A549 (cell line): ENCODE results near the gene ATP6AP1.

ENCODE experiments used
- CBX2 ChIP-seq: fragments of 200-600 bp; sonication (generic); IDR thresholded peaks from 2 replicates; pipeline ENCODE4 v1.6.1; 2016; ENCODE audit warnings: low read depth, mild to moderate bottlenecking, borderline replicate concordance
- CTCF ChIP-seq: fragments of >200 bp; sonication (Bioruptor Twin); formaldehyde crosslinking; IDR thresholded peaks from 3 replicates; pipeline ENCODE4 v1.5.1; 2016
- KDM1A ChIP-seq: fragments of 200-600 bp; sonication (generic); IDR thresholded peaks from 2 replicates; pipeline ENCODE4 v1.6.1; 2016; ENCODE audit warnings: low read depth, mild to moderate bottlenecking
- MAX ChIP-seq: IDR thresholded peaks from 2 replicates; pipeline ENCODE4 v1.6.1; 2012
- PHF8 ChIP-seq: fragments of 200-600 bp; sonication (generic); IDR thresholded peaks from 2 replicates; pipeline ENCODE4 v1.6.1; 2016; ENCODE audit warnings: low read depth, mild to moderate bottlenecking, antibody characterized with exemption, moderate library complexity, borderline replicate concordance
- RAD21 ChIP-seq, 2 experiments: fragments of >200 bp in 1 of 2; sonication (Bioruptor Twin) in 1 of 2; formaldehyde crosslinking in 1 of 2; IDR thresholded peaks in 1 of 2; conservative IDR thresholded peaks in 1 of 2; 2 replicates in 1 of 2; 3 replicates in 1 of 2; pipeline ENCODE4 v1.6.1; 2012 to 2018; ENCODE audit warnings: inconsistent platforms in 1 of 2
- REST ChIP-seq: fragments of 200-600 bp; sonication (generic); IDR thresholded peaks from 2 replicates; pipeline ENCODE4 v1.6.1; 2016; ENCODE audit warnings: antibody characterized with exemption, mild to moderate bottlenecking, moderate library complexity
- SMC3 ChIP-seq: fragments of >200 bp; sonication (Bioruptor Twin); formaldehyde crosslinking; IDR thresholded peaks from 3 replicates; pipeline ENCODE4 v1.6.1; 2018; ENCODE audit warnings: inconsistent platforms

GRCh38 chrX:154460326-154460725, 31.8 kb downstream of the ATP6AP1 start:
- TF ChIP-seq PHF8 (no peak), CBX2 (no peak), CTCF (no peak), REST (no peak), SMC3 (no peak), KDM1A (no peak), RAD21 (conservative IDR thresholded peaks at IDR 0.05 in 1 of 2, IDR thresholded peaks at IDR 0.05 in 1 of 2) (no peak), MAX (no peak)
